ENCODE data around the gene CTBP2. TPM values are rescaled to one million over a fixed set of nuclear protein-coding genes. Genes with fewer than 3 reads are reported as not detected.

CTBP2 gene
- total and polyA plus RNA-seq, 10 donors = 6.7 to 74.4 (median 40.1) TPM

DNA sequence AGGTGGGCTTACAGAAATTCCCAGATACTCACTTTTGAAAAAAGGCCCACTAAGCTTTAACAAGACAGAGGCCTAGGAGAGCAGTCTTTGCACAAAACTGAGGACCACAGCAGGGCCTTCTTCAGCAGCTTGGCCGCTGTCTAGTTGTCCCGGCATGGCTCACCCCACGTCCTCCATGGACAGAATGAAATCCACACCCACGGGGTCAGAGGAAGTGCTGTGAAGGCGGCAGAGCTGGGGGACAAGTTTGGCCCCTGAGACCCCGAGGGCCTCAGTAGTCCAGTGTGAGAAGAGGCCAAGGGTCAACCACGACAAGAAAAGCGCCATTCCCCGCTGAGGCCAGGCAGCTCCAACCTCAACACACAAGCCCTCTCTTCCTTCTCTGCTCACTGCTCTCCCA, 139.5 kb downstream of the CTBP2 start:
- peaks cover 17 to 64% (median 46%) of the 10 kb centered on the region in 6 donors for H3K4me1 ChIP-seq
- H3K27ac ChIP-seq = no peak overlapping the region
- no peak overlapping the region for H3K4me3 ChIP-seq
- no peak for DNase-seq
- peaks cover 0 to 3% (median 0%) of the 10 kb centered on the region in 8 donors for H3K9me3 ChIP-seq
- WGBS, 5 donors = 83 to 92% (median 87%) methylated on average over 7 to 9 of the region's 9 CpGs
- H3K36me3 ChIP-seq = peaks cover 0 to 49% (median under 1%) of the 10 kb centered on the region in 6 donors
- peaks cover 0 to 2% (median 0%) of the 10 kb centered on the region in 7 donors for H3K27me3 ChIP-seq (replicated peaks in 1 of 7)
- intact Hi-C loops (cut with DNase I; ENCODE audit: low total_unique reads) = no loop called here
- TF ChIP-seq POLR2A (IDR thresholded peaks at IDR 0.05) (no peak), POLR2AphosphoS5 (IDR thresholded peaks at IDR 0.05) (no peak), CTCF (IDR thresholded peaks at IDR 0.05 in 8 of 11, conservative IDR thresholded peaks at IDR 0.05 in 3 of 11) (no peak)

- no peak overlapping the region for H3K4me3 ChIP-seq
- WGBS, 5 donors = 81 to 89% (median 86%) methylated on average over 14 to 17 of the region's 17 CpGs
- intact Hi-C loops (cut with DNase I; ENCODE audit: low total_unique reads) = no loop called here
- H3K9me3 ChIP-seq = peaks cover 0 to 3% (median 0%) of the 10 kb centered on the region in 8 donors
- DNase-seq = peak; percentile 57
- H3K27me3 ChIP-seq (replicated peaks in 1 of 7) = peaks cover 0 to 5% (median 0%) of the 10 kb centered on the region in 7 donors
- H3K36me3 ChIP-seq = peaks cover 0 to 46% (median 0%) of the 10 kb centered on the region in 6 donors
- no peak overlapping the region for H3K27ac ChIP-seq
- TF ChIP-seq CTCF (IDR thresholded peaks at IDR 0.05 in 8 of 11, conservative IDR thresholded peaks at IDR 0.05 in 3 of 11) (no peak), POLR2A (IDR thresholded peaks at IDR 0.05) (no peak), POLR2AphosphoS5 (IDR thresholded peaks at IDR 0.05) (no peak)
- H3K4me1 ChIP-seq = peaks cover 17 to 69% (median 50%) of the 10 kb centered on the region in 6 donors
Observed at GRCh38 chr10:125020386-125020785, 140.0 kb downstream of the CTBP2 start.

- DNase-seq = no peak
- Histone ChIP-seq H3K4me1 (peaks cover 17 to 75% (median 60%) of the 10 kb centered on the region in 6 donors), H3K9me3 (peaks cover 0 to 3% (median 0%) of the 10 kb centered on the region in 8 donors), H3K27ac (peak overlapping the region in 3 of 8 donors; percentile 33 to 45 (median 40)), H3K36me3 (peaks cover 0 to 45% (median 0%) of the 10 kb centered on the region in 6 donors), H3K27me3 (replicated peaks in 1 of 7) (peaks cover 0 to 14% (median 0%) of the 10 kb centered on the region in 7 donors), H3K4me3 (no peak overlapping the region)
- 75 to 81% (median 79%) methylated on average over 7 to 9 of the region's 9 CpGs for WGBS, 5 donors
- intact Hi-C loops (cut with DNase I; ENCODE audit: low total_unique reads) = no loop called here
- TF ChIP-seq CTCF (IDR thresholded peaks at IDR 0.05 in 8 of 11, conservative IDR thresholded peaks at IDR 0.05 in 3 of 11) (no peak), POLR2AphosphoS5 (IDR thresholded peaks at IDR 0.05) (no peak)
Observed at GRCh38 chr10:125018576-125019143, 141.7 kb downstream of the CTBP2 start.

GRCh38 chr10:125017547-125018298, 142.6 kb downstream of the CTBP2 start:
- intact Hi-C loops (cut with DNase I; ENCODE audit: low total_unique reads) = no loop called here
- H3K27ac ChIP-seq = peak overlapping the region in 7 of 8 donors; percentile 17 to 79 (median 73)
- H3K9me3 ChIP-seq = peaks cover 0 to 3% (median 0%) of the 10 kb centered on the region in 8 donors
- H3K4me1 ChIP-seq = peaks cover 17 to 69% (median 55%) of the 10 kb centered on the region in 6 donors
- 63 to 89% (median 82%) methylated on average over 8 to 12 of the region's 12 CpGs for WGBS, 5 donors
- H3K27me3 ChIP-seq (replicated peaks in 1 of 7) = peaks cover 0 to 14% (median 0%) of the 10 kb centered on the region in 7 donors
- H3K4me3 ChIP-seq = no peak overlapping the region
- TF ChIP-seq POLR2AphosphoS5 (IDR thresholded peaks at IDR 0.05) (peak in 1 of 3 donors; percentile 29), POLR2A (IDR thresholded peaks at IDR 0.05) (no peak), CTCF (IDR thresholded peaks at IDR 0.05 in 8 of 11, conservative IDR thresholded peaks at IDR 0.05 in 3 of 11) (no peak)
- peaks cover 0 to 43% (median 0%) of the 10 kb centered on the region in 6 donors for H3K36me3 ChIP-seq
- DNase-seq = no peak

Data from spleen (tissue), 11 donors.